Psoas muscle (tissue), 8 donors: Measurements from ENCODE around the gene EPHB2. TPM values are rescaled to one million over a fixed set of nuclear protein-coding genes. Genes with fewer than 3 reads are reported as not detected.

ENCODE experiments used
- ATAC-seq, 4 donors: fragments of 200-7000 bp; cut with Tn5 transposase; one replicate each; pipeline ENCODE4 v1.9.1; 2020; ENCODE audit warnings: moderate library complexity in 3 of 4, mild to moderate bottlenecking in 2 of 4
- DNase-seq, 2 donors: peaks; one replicate each; pipeline ENCODE4 v3.0.0-alpha.2; 2020
- H3K27ac ChIP-seq: fragments of 200-600 bp; one replicate; pipeline ENCODE4 v1.8.0; 2022
- H3K27me3 ChIP-seq, 3 donors: fragments of 200-600 bp in 1 of 3; one replicate each; pipeline versions ENCODE4 v1.6.1 to v1.8.0; 2013 to 2022; ENCODE audit warnings: low read length in 2 of 3, mild to moderate bottlenecking in 2 of 3, moderate library complexity in 1 of 3; ENCODE audit not compliant: insufficient read depth in 3 of 3
- H3K36me3 ChIP-seq, 2 donors: fragments of 200-600 bp in 1 of 2; one replicate each; pipeline versions ENCODE4 v1.6.1 to v1.8.0; 2013 to 2022; ENCODE audit warnings: low read depth in 1 of 2, mild to moderate bottlenecking in 1 of 2, moderate library complexity in 1 of 2; ENCODE audit not compliant: insufficient read depth in 1 of 2
- H3K4me1 ChIP-seq: fragments of 200-600 bp; one replicate; pipeline ENCODE4 v1.8.0; 2022
- H3K4me3 ChIP-seq: fragments of 200-600 bp; one replicate; pipeline ENCODE4 v1.8.0; 2022; ENCODE audit warnings: mild to moderate bottlenecking
- H3K9me3 ChIP-seq: fragments of 200-600 bp; one replicate; pipeline ENCODE4 v1.8.0; 2022
- WGBS, 3 donors: extraction: QIAGEN DNeasy Blood & Tissue Kit; methylation state at CpG; one replicate each; pipeline versions ENCODE4 v1.1.6 to v1.1.7; 2013; 5-methylcytosine and 5-hydroxymethylcytosine counted together
- intact Hi-C, 2 donors: fragments of 100-400 bp; cut with DNase I; formaldehyde crosslinking; loops; one replicate each; pipeline versions ENCODE4 v1.11.0 to v1.14.2; 2022
- polyA plus RNA-seq, 3 donors: library from polyadenylated mRNA; stranded (reverse); fragments of 200-250 nt; gene quantifications; one replicate each; pipeline ENCODE4 v1.2.3, GENCODE V29; 2013
- total RNA-seq, 4 donors: library from RNA; stranded (reverse); fragmentation: NEBNext Ultra II Directional in 2 of 4; extraction: Animal tissue kit (Norgen Biotek cat#: 25700) in 2 of 4; gene quantifications; one replicate each; pipeline versions ENCODE4 v1.2.1 to v1.2.4, GENCODE V29; 2021 to 2023
- TF ChIP-seq, protein P1 (sequence below): fragments of 200-600 bp; IDR thresholded peaks from one replicate; pipeline ENCODE4 v1.8.0; 2022; ENCODE audit warnings: antibody characterized with exemption
- donor health status: healthy with polysubstance abuse.
- donor health status: DM: no; HTN: no; CAD: no; lungs with moderate emphysema.
- donor health status: Bipolar disorder and iron deficiency.
- donor health status: healthy.
- donor health status: DM: yes; HTN: yes; CAD: no.
- donor health status: DM: no; HTN: no; CAD: no.
- donor health status: DM: no; HTN: no; CAD: no.
- donor health status: DM: yes; HTN: yes; CAD: no.

The EPHB2 gene
- total and polyA plus RNA-seq, 7 donors = 0.06 to 2.1 (median 0.48) TPM; not detected in 1

- Histone ChIP-seq H3K27ac (no peak overlapping the region), H3K27me3 (peaks cover 0 to 12% (median 0%) of the 10 kb centered on the region in 3 donors), H3K4me3 (no peak overlapping the region), H3K36me3 (no peaks in the 10 kb centered on the region), H3K9me3 (no peaks in the 10 kb centered on the region), H3K4me1 (no peaks in the 10 kb centered on the region)
- intact Hi-C loops = no loop called here
- TF ChIP-seq, protein P1, sequence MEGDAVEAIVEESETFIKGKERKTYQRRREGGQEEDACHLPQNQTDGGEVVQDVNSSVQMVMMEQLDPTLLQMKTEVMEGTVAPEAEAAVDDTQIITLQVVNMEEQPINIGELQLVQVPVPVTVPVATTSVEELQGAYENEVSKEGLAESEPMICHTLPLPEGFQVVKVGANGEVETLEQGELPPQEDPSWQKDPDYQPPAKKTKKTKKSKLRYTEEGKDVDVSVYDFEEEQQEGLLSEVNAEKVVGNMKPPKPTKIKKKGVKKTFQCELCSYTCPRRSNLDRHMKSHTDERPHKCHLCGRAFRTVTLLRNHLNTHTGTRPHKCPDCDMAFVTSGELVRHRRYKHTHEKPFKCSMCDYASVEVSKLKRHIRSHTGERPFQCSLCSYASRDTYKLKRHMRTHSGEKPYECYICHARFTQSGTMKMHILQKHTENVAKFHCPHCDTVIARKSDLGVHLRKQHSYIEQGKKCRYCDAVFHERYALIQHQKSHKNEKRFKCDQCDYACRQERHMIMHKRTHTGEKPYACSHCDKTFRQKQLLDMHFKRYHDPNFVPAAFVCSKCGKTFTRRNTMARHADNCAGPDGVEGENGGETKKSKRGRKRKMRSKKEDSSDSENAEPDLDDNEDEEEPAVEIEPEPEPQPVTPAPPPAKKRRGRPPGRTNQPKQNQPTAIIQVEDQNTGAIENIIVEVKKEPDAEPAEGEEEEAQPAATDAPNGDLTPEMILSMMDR = no peak
- no peak for DNase-seq
- 85 to 88% (median 87%) methylated on average over 10 of the region's 10 CpGs for WGBS, 3 donors
- peak in 1 of 4 donors; percentile 40 for ATAC-seq
Observed at GRCh38 chr1:22721122-22721873, 10.7 kb downstream of the EPHB2 start.

GRCh38 chr1:22722901-22723550 is 12.4 kb downstream of the EPHB2 start:
- no peaks in the 10 kb centered on the region for H3K36me3 ChIP-seq
- ATAC-seq (no peak), DNase-seq (no peak)
- TF ChIP-seq, protein P1 = no peak
- intact Hi-C loops = no loop called here
- H3K4me1 ChIP-seq = no peaks in the 10 kb centered on the region
- H3K27ac ChIP-seq = no peak overlapping the region
- no peak overlapping the region for H3K4me3 ChIP-seq
- 58 to 62% (median 60%) methylated on average over 26 of the region's 26 CpGs for WGBS, 3 donors
- H3K27me3 ChIP-seq = peaks cover 0 to 12% (median 0%) of the 10 kb centered on the region in 3 donors
- no peaks in the 10 kb centered on the region for H3K9me3 ChIP-seq

- no peaks in the 10 kb centered on the region for H3K36me3 ChIP-seq
- H3K27ac ChIP-seq = no peak overlapping the region
- TF ChIP-seq, protein P1 = no peak
- no peak overlapping the region for H3K4me3 ChIP-seq
- intact Hi-C loops = no loop called here
- no peaks in the 10 kb centered on the region for H3K9me3 ChIP-seq
- DNase-seq (no peak), ATAC-seq (no peak)
- WGBS, 3 donors = 91 to 97% (median 96%) methylated on average over 2 of the region's 2 CpGs
- H3K27me3 ChIP-seq = peaks cover 0 to 9% (median 0%) of the 10 kb centered on the region in 3 donors
- H3K4me1 ChIP-seq = no peaks in the 10 kb centered on the region
Observed at GRCh38 chr1:22727873-22728272, 17.2 kb downstream of the EPHB2 start.

GRCh38 chr1:22728751-22729399 is 18.2 kb downstream of the EPHB2 start:
- TF ChIP-seq, protein P1 = no peak
- Histone ChIP-seq H3K4me1 (no peaks in the 10 kb centered on the region), H3K9me3 (no peaks in the 10 kb centered on the region), H3K27me3 (peaks cover 0 to 9% (median 0%) of the 10 kb centered on the region in 3 donors), H3K27ac (no peak overlapping the region), H3K36me3 (no peaks in the 10 kb centered on the region), H3K4me3 (no peak overlapping the region)
- no peak for ATAC-seq
- DNase-seq = no peak
- WGBS, 3 donors = 51 to 53% (median 51%) methylated on average over 14 of the region's 14 CpGs
- intact Hi-C loops = no loop called here
